NOMO-1 (cell line): ENCODE measurements around the gene APOA5.
"Not testable (repeated sequence)": the region's sequence is repeated elsewhere in the genome, so short reads cannot be mapped to it uniquely, and the experiment has no call there.

Source experiments
- DNase-seq, 2 experiments: peaks; one replicate each; lab custom pipeline; 2025; ENCODE audit not compliant: unreplicated experiment in 2 of 2; lab: John Stamatoyannopoulos, UW

Gene APOA5, protein sequence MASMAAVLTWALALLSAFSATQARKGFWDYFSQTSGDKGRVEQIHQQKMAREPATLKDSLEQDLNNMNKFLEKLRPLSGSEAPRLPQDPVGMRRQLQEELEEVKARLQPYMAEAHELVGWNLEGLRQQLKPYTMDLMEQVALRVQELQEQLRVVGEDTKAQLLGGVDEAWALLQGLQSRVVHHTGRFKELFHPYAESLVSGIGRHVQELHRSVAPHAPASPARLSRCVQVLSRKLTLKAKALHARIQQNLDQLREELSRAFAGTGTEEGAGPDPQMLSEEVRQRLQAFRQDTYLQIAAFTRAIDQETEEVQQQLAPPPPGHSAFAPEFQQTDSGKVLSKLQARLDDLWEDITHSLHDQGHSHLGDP

DNA sequence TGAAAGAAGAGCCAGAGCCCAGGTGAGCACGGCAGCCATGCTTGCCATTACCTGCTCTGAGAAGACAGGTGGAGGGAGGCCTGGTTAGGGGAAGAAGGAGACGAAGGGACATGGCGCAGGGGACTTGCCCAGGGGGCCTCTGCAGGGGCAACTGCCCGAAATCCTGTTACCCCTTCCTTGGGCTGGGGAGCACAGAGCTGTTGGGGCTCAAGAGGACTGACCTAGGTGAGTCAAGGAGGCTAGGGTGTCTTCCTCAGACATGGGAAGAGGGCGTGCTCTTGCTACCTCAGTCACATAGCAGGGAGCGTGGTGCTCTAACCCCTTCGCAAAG is at the start of gene APOA5:
Gene APOA5, minus strand, starts transcription at position 67 of the 331 bp plus-strand sequence. Its CDS starts 19 bp downstream, at position 48.
- DNase-seq, result no peak

DNA sequence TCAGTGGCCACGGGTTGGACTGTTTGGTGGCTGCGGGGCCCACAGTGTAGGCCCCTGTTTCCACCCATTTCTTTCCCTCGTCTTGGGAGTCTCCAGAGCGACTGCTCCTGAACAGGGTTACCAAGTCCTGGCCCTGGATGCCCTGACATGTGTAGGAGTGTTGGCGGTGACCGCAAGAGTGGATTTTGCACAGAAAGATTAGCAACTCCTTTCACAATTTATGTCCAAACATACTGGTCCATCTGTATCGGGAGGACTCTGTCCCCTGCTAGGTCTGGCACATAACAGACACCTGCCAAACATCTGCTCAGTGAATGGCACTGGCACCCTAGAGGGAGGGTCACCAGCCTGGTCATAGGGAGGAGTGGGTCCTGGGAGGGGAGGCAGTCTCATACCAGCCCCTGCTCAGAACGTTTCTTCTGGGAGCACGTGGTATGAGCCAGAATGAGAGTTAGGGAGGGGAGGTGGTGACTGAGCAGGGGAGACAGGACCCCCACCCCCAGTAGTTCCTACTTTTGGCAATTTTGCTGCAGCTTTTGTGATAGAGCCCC is 49.1 kb upstream of the APOA5 start:
- DNase-seq, result no peak

DNA sequence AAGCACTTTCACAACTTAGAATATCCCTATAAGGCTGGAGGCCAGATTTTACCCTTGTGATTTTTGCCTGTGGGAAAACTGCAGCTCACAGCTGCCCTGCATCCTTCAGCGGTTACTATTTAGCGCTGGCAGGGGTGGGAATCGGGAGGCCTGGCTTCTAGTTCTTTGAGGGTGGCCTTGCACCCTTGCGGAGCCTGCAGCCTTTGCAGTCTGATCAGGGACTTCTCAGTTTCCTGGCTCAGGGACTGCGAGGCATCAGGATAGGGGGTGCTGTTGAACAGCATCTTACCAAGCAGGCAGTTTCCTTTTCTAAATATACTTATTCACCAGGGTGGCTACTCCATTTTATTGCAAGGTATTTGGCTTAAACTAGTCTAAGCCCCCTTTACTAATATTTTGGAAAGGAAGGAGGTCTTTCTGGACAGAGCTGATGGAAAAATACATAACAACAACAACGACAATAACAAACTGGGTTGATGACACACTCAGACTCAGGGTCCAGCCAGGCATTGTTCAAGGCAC is 48.6 kb upstream of the APOA5 start:
- no peak for DNase-seq

DNA sequence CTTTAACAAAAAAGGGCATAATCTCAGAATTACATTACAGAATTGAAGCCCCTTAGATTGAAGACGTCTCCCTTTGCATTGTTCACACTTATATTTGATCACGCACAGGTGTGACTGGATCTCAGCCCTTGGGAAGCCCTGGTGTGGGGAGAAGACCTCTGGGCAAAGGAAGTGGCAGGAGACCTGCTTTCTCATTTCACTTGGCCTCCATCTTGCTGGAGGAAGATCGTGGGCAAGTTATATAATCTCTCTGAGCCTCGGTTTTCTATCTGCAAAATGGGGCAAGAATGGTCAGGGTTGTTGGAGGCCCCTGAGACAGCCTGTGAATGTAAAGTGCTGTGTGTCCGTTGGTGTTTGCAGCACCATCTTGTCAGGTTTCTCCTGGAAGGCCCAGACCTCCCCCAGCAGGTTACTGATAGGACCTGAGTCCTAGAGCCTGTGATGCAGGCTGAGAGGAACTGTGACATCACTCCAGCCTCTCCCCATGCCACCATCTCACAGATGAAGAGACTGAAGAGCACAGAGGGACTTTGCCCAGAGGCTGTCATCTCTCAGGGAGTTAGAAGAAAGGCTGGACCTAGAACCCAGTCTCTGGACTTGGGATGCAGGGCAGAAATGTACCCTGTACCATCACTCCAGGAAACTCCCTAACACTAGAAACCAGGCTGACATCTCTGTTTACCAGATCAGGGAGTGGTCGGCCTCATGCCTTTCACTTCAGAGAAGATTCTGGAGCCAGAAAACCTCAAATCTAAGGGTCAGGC is 46.8 kb upstream of the APOA5 start:
- no peak for DNase-seq

DNA sequence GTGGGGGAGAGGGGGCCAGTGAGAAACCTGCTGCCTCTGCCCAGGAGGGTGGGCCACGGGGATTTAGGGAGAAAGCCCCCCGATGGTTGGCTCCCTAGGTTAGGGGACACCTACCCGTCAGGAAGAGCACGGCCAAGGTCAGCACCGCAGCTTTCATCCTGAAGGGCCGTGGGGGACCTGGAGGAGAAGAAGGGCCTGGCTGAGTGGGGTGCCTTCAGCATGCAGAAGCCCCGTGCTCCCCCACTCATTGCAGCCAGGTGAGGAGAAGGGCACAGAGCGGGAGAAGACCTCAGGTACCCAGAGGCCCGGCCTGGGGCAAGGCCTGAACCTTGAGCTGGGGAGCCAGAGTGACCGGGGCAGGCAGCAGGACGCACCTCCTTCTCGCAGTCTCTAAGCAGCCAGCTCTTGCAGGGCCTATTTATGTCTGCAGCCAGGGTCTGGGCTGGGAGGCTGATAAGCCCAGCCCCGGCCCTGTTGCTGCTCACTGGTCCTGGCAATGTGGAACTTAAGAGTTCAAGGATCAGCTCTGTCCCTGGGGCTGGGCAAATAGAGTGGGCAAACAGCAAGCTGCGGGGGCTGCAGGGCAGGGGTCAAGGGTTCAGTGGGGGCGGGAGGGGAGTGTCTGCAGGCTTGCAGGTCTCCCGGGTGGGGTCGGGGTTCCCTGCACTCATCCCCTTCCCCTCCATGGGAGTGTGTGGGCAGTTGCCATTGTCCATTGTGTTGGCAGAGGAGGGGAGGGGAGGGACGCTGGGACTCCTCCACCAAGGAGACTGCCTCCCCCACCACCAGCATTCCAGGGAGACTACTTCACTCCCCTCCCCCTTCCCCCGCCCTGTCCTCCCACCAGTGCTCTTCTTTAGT is 45.8 kb upstream of the APOA5 start, which contains the start of gene APOA1:
Gene APOA1, minus strand, starts transcription at position 392 of the 861 bp plus-strand sequence. Its CDS starts 235 bp downstream, at position 157.
- no peak for DNase-seq

DNA sequence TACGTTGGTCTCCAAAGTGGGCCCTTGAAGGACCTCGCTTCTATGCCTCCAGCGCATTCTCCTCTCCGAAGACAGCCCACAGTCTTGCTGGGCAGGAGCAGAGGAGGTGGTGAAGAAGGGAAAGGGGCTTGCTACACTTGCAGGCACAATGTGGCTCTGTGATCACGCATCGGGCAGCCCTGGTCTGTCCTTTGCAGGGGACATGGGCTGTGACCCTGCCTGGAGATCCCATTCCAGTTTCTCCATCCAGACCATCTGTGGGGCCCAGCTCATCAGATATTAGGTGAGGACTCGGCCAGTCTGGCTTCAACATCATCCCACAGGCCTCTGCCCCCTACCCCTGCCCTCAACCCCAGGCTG is 44.9 kb upstream of the APOA5 start:
- no peak for DNase-seq

DNA sequence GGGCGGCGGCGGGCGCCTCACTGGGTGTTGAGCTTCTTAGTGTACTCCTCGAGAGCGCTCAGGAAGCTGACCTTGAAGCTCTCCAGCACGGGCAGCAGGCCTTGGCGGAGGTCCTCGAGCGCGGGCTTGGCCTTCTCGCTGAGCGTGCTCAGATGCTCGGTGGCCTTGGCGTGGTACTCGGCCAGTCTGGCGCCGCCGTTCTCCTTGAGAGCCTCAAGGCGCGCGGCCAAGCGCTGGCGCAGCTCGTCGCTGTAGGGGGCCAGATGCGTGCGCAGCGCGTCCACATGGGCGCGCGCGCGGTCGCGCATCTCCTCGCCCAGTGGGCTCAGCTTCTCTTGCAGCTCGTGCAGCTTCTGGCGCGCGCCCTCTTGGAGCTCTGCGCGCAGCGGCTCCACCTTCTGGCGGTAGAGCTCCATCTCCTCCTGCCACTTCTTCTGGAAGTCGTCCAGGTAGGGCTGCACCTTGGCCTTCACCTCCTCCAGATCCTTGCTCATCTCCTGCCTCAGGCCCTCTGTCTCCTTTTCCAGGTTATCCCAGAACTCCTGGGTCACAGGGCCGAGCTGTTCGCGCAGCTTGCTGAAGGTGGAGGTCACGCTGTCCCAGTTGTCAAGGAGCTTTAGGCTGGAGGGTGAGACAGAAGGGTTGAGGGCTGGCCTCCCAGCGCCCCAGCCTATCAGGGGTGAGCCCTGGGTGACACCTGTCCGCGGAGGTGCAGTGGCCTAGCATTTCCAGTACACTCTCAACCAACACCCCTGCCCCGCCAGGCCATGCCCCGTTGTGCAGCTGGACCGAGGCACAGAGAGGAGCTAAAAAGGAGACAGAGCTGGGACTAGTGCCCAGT is 44.3 kb upstream of the APOA5 start:
- peak; percentile 82 to 84 for DNase-seq

DNA sequence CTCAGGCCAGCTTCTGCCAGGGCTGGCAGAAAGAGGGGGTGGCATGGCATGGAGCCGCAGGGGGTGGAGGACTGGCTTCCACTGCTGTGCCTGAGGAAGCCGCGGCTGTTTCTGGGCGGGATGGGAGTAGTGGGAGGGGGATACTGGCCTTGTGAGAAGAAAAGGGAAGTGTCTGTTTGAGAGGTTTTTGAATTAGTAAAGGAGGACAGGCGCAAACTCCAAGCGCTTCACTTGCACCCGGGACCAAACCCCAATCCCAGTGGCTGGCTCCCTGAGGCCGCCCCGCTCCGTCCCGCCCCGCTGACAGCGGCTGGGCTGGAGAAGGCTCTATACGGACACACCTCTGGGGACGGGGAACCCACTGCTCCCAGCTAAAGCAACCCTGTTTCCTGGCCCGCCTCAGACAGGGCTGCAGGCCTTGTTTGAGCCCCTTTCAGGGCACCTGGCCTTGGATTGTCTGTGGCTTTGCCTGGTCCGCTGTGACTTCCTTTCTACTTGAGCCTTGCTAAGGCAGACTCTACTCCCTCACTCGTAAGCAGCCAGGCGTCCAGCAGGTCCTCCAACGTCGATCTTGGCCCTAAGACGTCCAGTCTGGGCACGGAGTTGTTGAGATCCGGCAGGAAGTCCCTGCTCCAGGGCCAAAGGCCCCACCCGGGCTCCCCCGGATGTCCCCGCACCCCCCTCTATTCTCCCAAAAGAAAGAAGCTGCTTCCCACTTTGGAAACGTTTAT is 43.5 kb upstream of the APOA5 start:
- peak; percentile 9 to 17 for DNase-seq

DNA sequence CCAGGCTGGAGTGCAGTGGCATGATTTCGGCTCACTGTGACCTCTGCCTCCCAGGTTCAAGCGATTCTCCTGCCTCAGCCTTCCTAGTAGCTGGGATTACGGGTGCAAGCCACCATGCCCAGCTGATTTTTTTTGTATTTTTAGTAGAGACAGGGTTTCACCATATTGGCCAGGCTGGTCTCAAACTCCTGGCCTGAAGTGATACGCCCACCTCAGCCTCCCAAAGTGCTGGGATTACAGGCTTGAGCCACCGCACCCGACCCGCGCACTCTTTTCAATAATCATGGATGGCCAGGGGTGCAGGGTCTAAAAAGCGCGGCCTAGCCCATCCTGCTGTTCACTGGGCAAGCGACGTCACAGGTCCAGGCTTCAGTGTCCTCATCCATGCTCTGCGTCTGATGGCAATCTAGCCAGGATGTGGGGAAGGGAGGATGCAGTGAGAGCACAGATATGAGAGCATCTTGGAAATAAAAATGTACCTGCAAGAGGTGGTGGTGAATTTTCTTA is 42.9 kb upstream of the APOA5 start:
- not testable (repeated sequence) for DNase-seq

DNA sequence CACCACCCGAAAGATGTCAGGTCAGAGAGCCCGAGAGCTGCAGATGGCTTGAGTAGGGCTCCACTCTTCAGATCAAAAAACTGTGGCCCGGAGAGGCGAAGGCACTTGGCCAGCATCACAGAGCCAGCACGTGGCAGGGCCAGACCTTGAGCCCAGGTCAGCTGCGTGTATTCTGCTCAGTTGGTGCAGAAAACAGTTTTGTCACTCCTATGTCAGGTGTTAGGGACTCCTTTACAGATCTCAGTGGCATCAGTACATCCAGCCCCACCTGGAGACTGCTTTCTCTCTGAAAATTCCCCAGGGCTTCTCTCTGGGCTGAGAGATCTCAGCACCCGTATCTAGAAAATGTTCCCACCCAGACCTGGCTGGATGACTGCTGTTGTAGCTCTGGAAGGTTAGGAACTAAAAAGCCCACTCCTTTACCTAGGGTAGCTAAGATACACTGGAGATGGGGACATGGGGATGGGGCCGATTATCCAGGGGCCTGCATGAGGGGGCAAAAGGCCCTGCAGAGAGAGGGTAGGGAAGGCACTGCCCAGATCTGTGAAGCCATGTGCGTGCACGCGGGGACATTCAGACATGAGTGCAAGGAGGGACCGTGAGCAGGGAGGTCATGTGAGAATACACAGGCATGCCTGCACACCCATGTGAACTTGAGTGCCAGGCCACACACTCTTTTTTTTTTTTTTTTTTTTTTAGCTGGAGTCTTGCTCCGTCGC is 42.3 kb upstream of the APOA5 start:
- no peak for DNase-seq

DNA sequence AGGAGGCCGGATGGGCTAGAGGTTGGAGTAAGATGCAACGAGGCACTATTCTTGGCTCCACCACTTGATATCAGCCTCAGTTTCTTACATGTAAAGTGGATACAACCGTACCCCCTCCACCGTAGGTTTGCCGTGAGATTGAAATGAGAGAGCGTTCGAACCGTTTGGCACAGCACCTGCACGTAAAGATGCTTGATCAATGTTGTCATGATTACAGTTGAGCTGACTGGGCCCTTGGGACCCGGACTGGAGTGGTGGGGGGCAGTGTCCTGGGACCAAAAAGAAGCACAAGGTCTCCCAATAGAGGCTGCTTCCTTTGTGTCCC is 41.8 kb upstream of the APOA5 start:
- no peak for DNase-seq

DNA sequence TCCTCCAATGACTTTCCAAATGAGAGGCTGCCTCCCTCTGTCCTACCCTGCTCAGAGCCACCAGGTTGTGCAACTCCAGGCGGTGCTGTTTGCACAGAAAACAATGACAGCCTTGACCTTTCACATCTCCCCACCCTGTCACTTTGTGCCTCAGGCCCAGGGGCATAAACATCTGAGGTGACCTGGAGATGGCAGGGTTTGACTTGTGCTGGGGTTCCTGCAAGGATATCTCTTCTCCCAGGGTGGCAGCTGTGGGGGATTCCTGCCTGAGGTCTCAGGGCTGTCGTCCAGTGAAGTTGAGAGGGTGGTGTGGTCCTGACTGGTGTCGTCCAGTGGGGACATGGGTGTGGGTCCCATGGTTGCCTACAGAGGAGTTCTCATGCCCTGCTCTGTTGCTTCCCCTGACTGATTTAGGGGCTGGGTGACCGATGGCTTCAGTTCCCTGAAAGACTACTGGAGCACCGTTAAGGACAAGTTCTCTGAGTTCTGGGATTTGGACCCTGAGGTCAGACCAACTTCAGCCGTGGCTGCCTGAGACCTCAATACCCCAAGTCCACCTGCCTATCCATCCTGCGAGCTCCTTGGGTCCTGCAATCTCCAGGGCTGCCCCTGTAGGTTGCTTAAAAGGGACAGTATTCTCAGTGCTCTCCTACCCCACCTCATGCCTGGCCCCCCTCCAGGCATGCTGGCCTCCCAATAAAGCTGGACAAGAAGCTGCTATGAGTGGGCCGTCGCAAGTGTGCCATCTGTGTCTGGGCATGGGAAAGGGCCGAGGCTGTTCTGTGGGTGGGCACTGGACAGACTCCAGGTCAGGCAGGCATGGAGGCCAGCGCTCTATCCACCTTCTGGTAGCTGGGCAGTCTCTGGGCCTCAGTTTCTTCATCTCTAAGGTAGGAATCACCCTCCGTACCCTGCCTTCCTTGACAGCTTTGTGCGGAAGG is 40.9 kb upstream of the APOA5 start:
- DNase-seq, result no peak

DNA sequence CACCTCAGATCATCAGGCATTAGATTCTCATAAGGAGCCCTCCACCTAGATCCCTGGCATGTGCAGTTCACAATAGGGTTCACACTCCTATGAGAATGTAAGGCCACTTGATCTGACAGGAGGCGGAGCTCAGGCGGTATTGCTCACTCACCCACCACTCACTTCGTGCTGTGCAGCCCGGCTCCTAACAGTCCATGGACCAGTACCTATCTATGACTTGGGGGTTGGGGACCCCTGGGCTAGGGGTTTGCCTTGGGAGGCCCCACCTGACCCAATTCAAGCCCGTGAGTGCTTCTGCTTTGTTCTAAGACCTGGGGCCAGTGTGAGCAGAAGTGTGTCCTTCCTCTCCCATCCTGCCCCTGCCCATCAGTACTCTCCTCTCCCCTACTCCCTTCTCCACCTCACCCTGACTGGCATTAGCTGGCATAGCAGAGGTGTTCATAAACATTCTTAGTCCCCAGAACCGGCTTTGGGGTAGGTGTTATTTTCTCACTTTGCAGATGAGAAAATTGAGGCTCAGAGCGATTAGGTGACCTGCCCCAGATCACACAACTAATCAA is 40.2 kb upstream of the APOA5 start:
- no peak for DNase-seq

DNA sequence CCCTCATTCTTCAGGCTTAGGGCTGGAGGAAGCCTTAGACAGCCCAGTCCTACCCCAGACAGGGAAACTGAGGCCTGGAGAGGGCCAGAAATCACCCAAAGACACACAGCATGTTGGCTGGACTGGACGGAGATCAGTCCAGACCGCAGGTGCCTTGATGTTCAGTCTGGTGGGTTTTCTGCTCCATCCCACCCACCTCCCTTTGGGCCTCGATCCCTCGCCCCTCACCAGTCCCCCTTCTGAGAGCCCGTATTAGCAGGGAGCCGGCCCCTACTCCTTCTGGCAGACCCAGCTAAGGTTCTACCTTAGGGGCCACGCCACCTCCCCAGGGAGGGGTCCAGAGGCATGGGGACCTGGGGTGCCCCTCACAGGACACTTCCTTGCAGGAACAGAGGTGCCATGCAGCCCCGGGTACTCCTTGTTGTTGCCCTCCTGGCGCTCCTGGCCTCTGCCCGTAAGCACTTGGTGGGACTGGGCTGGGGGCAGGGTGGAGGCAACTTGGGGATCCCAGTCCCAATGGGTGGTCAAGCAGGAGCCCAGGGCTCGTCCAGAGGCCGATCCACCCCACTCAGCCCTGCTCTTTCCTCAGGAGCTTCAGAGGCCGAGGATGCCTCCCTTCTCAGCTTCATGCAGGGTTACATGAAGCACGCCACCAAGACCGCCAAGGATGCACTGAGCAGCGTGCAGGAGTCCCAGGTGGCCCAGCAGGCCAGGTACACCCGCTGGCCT is 38.7 kb upstream of the APOA5 start:
- no peak for DNase-seq

DNA sequence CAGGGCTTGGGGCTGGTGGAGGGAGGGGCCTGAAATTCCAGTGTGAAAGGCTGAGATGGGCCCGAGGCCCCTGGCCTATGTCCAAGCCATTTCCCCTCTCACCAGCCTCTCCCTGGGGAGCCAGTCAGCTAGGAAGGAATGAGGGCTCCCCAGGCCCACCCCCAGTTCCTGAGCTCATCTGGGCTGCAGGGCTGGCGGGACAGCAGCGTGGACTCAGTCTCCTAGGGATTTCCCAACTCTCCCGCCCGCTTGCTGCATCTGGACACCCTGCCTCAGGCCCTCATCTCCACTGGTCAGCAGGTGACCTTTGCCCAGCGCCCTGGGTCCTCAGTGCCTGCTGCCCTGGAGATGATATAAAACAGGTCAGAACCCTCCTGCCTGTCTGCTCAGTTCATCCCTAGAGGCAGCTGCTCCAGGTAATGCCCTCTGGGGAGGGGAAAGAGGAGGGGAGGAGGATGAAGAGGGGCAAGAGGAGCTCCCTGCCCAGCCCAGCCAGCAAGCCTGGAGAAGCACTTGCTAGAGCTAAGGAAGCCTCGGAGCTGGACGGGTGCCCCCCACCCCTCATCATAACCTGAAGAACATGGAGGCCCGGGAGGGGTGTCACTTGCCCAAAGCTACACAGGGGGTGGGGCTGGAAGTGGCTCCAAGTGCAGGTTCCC is 38.0 kb upstream of the APOA5 start, which contains the start of gene APOC3:
Gene APOC3, plus strand, starts transcription at position 383 of the 659 bp plus-strand sequence. CDS start 676 bp downstream, outside the sequence.
- no peak for DNase-seq
